Coronary artery (tissue), 2 donors: ENCODE results near the gene GGN.

ENCODE experiments used
- DNase-seq: peaks from one replicate; pipeline ENCODE4 v3.0.0-alpha.2; 2017; ENCODE audit warnings: low spot score
- H3K27ac ChIP-seq, 2 donors: fragments of 200-600 bp; sonication (generic); one replicate each; pipeline ENCODE4 v1.5.1; 2016 to 2019
- H3K4me3 ChIP-seq: fragments of 200-600 bp; sonication (generic); 2 replicates; pipeline ENCODE4 v1.5.1; 2016; ENCODE audit warnings: mild to moderate bottlenecking, moderate library complexity
- TF ChIP-seq, protein P1 (sequence below): fragments of 200-600 bp; sonication (generic); IDR thresholded peaks from one replicate; pipeline ENCODE4 v1.5.1; 2019; ENCODE audit warnings: antibody characterized with exemption

Gene GGN

DNA sequence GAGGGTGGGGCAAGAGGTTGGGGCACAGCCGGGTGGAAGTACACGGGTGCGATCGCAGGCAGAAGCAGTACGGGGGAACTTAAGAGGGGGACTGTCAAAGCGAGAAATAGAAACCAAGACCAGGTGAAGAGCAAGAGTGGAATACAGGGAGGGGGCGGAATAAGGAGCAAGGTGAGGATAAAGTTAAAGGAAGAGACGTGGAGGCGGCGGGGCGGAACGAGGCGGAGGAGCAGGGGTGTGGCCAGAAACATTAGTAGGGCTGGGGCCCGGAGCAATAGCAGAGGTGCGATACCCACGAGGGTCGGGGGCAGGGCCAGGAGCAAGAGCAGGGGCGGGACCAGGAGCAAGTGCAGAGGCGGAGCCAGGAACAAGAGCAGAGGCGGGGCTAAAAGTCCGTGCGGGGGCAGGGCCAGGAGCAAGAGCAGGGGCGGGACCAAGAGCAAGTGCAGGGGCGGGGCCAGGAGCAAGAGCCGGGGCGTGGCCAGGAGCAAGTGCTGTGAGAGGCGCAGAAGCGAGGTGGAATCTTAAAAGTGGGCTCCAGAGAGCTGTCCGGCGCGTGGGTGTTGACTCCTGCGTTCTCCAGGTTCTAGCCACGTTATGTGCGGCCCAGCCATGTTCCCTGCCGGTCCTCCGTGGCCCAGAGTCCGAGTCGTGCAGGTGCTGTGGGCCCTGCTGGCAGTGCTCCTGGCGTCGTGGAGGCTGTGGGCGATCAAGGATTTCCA, 51.0 kb downstream of the GGN start:
- DNase-seq: peak; percentile 96
- TF ChIP-seq, protein P1, sequence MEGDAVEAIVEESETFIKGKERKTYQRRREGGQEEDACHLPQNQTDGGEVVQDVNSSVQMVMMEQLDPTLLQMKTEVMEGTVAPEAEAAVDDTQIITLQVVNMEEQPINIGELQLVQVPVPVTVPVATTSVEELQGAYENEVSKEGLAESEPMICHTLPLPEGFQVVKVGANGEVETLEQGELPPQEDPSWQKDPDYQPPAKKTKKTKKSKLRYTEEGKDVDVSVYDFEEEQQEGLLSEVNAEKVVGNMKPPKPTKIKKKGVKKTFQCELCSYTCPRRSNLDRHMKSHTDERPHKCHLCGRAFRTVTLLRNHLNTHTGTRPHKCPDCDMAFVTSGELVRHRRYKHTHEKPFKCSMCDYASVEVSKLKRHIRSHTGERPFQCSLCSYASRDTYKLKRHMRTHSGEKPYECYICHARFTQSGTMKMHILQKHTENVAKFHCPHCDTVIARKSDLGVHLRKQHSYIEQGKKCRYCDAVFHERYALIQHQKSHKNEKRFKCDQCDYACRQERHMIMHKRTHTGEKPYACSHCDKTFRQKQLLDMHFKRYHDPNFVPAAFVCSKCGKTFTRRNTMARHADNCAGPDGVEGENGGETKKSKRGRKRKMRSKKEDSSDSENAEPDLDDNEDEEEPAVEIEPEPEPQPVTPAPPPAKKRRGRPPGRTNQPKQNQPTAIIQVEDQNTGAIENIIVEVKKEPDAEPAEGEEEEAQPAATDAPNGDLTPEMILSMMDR: no peak
- H3K4me3 ChIP-seq: peak overlapping the region; percentile 69
- peak overlapping the region; percentile 96 to 100 for H3K27ac ChIP-seq

DNA sequence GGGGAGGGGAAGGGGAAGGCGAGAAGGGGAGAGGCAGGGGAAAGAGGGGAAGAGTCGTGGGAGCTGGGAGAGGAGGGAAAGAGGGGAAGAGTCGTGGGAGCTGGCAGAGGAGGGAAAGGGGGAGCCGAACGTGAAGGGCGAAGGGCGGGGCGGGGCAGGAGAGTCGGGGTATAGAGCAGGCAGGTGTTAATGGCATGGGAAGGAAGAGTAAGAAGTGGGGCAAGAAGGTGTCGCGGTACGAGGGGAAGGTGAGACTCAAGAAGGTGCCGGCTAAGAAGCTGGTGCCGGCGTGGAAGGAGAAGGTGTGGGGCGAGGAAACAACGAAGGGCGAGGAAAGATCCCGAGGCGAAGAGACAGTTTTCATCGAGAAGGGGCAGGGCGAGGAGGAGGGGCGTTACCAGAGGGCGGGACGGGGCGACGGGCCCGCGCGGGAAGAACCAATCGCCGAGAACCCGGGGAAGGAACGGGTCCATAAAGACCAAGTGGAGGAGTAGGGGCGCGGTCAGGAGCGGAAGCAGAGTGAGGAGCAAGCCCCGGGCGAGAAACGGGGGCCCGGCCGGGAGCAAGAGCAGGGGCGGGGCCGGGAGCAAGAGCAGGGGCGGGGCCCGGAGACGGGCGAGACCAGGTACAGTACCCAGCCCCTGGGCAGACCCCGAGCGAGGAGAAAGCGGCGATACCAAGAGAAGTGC, 51.7 kb downstream of the GGN start:
- H3K27ac ChIP-seq: peak overlapping the region; percentile 96 to 100
- DNase-seq: peak; percentile 98
- H3K4me3 ChIP-seq: peak overlapping the region; percentile 69
- TF ChIP-seq, protein P1: no peak
